CD14-positive monocyte (primary cell): ENCODE results near the gene EID1. TPM values are rescaled to one million over a fixed set of nuclear protein-coding genes. Genes with fewer than 3 reads are reported as not detected.

ENCODE experiments used
- DNase-seq, 3 donors: peaks; one replicate each; pipeline ENCODE4 v3.0.0-alpha.2; 2011 to 2022
- H2AFZ ChIP-seq: 2 replicates; pipeline ENCODE4 v1.6.0; 2012; ENCODE audit warnings: mild to moderate bottlenecking, low read depth, low read length, inconsistent platforms; ENCODE audit not compliant: insufficient read depth, poor library complexity, severe bottlenecking
- H3K27ac ChIP-seq, 2 donors: 1 replicate in 1 of 2; 2 replicates in 1 of 2; pipeline ENCODE4 v1.5.1; 2012 to 2013; ENCODE audit warnings: low read length in 2 of 2, control low read depth in 1 of 2, inconsistent platforms in 1 of 2, low read depth in 1 of 2, mild to moderate bottlenecking in 1 of 2
- H3K27me3 ChIP-seq, 2 donors: one replicate each; pipeline versions ENCODE4 v1.6.0 to v1.6.1; 2011 to 2013; ENCODE audit warnings: low read length in 2 of 2; ENCODE audit not compliant: control insufficient read depth in 2 of 2, insufficient read depth in 2 of 2
- H3K36me3 ChIP-seq, 2 donors: replicated peaks in 1 of 2; 1 replicate in 1 of 2; 2 replicates in 1 of 2; pipeline versions ENCODE4 v1.5.1 to v1.6.1; 2012 to 2013; ENCODE audit warnings: low read length in 2 of 2, control low read depth in 1 of 2, inconsistent platforms in 1 of 2, mild to moderate bottlenecking in 1 of 2; ENCODE audit not compliant: insufficient read depth in 2 of 2, control insufficient read depth in 1 of 2
- H3K4me1 ChIP-seq, 2 donors: 1 replicate in 1 of 2; 2 replicates in 1 of 2; pipeline versions ENCODE4 v1.5.1 to v1.6.1; 2012 to 2013; ENCODE audit warnings: low read length in 2 of 2, control low read depth in 1 of 2, inconsistent platforms in 1 of 2, mild to moderate bottlenecking in 1 of 2, moderate library complexity in 1 of 2; ENCODE audit not compliant: insufficient read depth in 2 of 2, control insufficient read depth in 1 of 2
- H3K4me2 ChIP-seq: replicated peaks from 2 replicates; pipeline ENCODE3; 2012; ENCODE audit warnings: low read length, moderate library complexity, mild to moderate bottlenecking; ENCODE audit not compliant: poor library complexity, severe bottlenecking; ENCODE audit errors: extremely low read depth
- H3K4me3 ChIP-seq, 3 experiments: fragments of 200-600 bp in 1 of 3; sonication (generic) in 1 of 3; replicated peaks in 1 of 3; 1 replicate in 2 of 3; 2 replicates in 1 of 3; pipeline ENCODE4 v1.5.1; 2011 to 2013; ENCODE audit warnings: low read length in 3 of 3, mild to moderate bottlenecking in 3 of 3, control low read depth in 2 of 3, low read depth in 2 of 3, inconsistent platforms in 1 of 3, moderate library complexity in 1 of 3
- H3K79me2 ChIP-seq: 2 replicates; pipeline ENCODE4 v1.6.0; 2012; ENCODE audit warnings: mild to moderate bottlenecking, control low read depth, inconsistent platforms, low read length, moderate library complexity; ENCODE audit not compliant: insufficient read depth
- H3K9ac ChIP-seq: 2 replicates; pipeline ENCODE4 v1.6.0; 2017; ENCODE audit warnings: low read length, mild to moderate bottlenecking; ENCODE audit not compliant: insufficient read depth, poor library complexity, severe bottlenecking
- H3K9me3 ChIP-seq, 2 donors: replicated peaks in 1 of 2; 1 replicate in 1 of 2; 2 replicates in 1 of 2; pipeline versions ENCODE4 v1.5.1 to v1.6.1; 2012 to 2013; ENCODE audit warnings: low read length in 2 of 2, control low read depth in 1 of 2; ENCODE audit not compliant: control insufficient read depth in 1 of 2, insufficient read depth in 1 of 2
- H4K20me1 ChIP-seq: 2 replicates; pipeline ENCODE4 v1.6.0; 2012; ENCODE audit warnings: mild to moderate bottlenecking, low read length, control low read depth, moderate library complexity; ENCODE audit not compliant: insufficient read depth
- H3K27ac Mint-ChIP-seq, 7 donors: one replicate each; pipeline ENCODE4 v1.8.0; 2020; ENCODE audit warnings: mild to moderate bottlenecking in 7 of 7, mixed read lengths in 7 of 7, moderate library complexity in 6 of 7, inconsistent platforms in 2 of 7
- H3K27me3 Mint-ChIP-seq, 3 donors: one replicate each; pipeline ENCODE4 v1.8.0; 2021 to 2022; ENCODE audit warnings: low read depth in 3 of 3, mild to moderate bottlenecking in 3 of 3, mixed read lengths in 3 of 3, moderate library complexity in 3 of 3, inconsistent platforms in 1 of 3
- H3K36me3 Mint-ChIP-seq, 2 donors: one replicate each; pipeline ENCODE4 v1.8.0; 2020; ENCODE audit warnings: mixed read lengths in 2 of 2, inconsistent platforms in 1 of 2, mild to moderate bottlenecking in 1 of 2
- H3K4me1 Mint-ChIP-seq: one replicate; pipeline ENCODE4 v1.8.0; 2020; ENCODE audit warnings: mild to moderate bottlenecking, mixed read lengths
- H3K4me3 Mint-ChIP-seq, 2 donors: one replicate each; pipeline ENCODE4 v1.8.0; 2020; ENCODE audit warnings: mild to moderate bottlenecking in 2 of 2, mixed read lengths in 2 of 2, moderate library complexity in 1 of 2
- H3K9me3 Mint-ChIP-seq, 7 donors: one replicate each; pipeline ENCODE4 v1.8.0; 2020 to 2022; ENCODE audit warnings: mixed read lengths in 7 of 7, mild to moderate bottlenecking in 6 of 7, moderate library complexity in 6 of 7, inconsistent platforms in 2 of 7
- WGBS: methylation state at CpG from one replicate; pipeline ENCODE4 v1.1.5; 2013; ENCODE audit warnings: missing lambda C conversion rate; ENCODE audit not compliant: insufficient coverage; 5-methylcytosine and 5-hydroxymethylcytosine counted together
- intact Hi-C, 2 donors: fragments of 100-400 bp; cut with micrococcal nuclease; formaldehyde crosslinking; loops; one replicate each; pipeline versions ENCODE4 v1.15.0 to v1.15.1; 2023
- polyA plus RNA-seq, 3 donors: library from polyadenylated mRNA; depleted of rRNA in 1 of 3; unstranded in 2 of 3; stranded (reverse) in 1 of 3; fragments of 300-500 nt in 2 of 3; fragments of >200 nt in 1 of 3; fragmentation: Illumina TruSeq in 2 of 3; gene quantifications; 1 replicate in 2 of 3; 2 replicates in 1 of 3; pipeline ENCODE4 v1.2.3, GENCODE V29; 2012 to 2021
- TF ChIP-seq, protein P1 (sequence below): fragments of 200-600 bp; IDR thresholded peaks from one replicate; pipeline ENCODE4 v1.8.0; 2022; ENCODE audit warnings: antibody characterized with exemption, mild to moderate bottlenecking

EID1 gene
- polyA plus RNA-seq, 3 donors, result 41.2 to 182 (median 181) TPM

DNA sequence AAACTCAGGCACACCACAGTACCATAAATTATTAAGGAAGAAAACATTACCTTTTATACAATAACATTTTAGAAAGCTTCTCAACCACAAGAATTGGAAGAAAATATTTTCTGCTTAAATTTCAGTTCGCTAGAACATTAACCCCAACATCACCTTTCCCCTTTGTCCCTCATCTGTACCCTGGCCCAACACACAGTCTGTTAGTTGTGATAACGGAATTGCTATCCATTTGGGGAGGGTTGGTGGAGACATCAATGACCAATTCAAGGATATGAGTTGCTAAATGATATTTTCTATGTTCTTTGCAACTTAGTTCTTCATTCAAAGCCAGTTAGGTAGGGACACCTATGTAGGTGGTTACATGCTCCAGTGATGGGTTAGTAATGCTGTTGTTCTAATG is 5.8 kb downstream of the EID1 start:
- peaks cover 14% of the 10 kb centered on the region for H3K4me1 Mint-ChIP-seq
- Histone ChIP-seq H3K79me2 (peaks cover 7% of the 10 kb centered on the region), H3K27me3 (no peaks in the 10 kb centered on the region), H3K27ac (no peak overlapping the region), H3K4me2 (no peak overlapping the region), H3K9ac (no peak overlapping the region), H3K36me3 (no peaks in the 10 kb centered on the region), H3K4me1 (peaks cover 3 to 6% of the 10 kb centered on the region in 2 donors), H4K20me1 (no peaks in the 10 kb centered on the region), H2AFZ (no peak overlapping the region), H3K4me3 (no peak overlapping the region), H3K9me3 (no peaks in the 10 kb centered on the region)
- H3K27ac Mint-ChIP-seq, result no peak overlapping the region
- no CpG with 5 or more reads among the region's 2 CpGs for WGBS
- no peak for DNase-seq
- intact Hi-C loops, result no loop called here
- H3K27me3 Mint-ChIP-seq, result peaks cover 0 to 3% (median 1%) of the 10 kb centered on the region in 3 donors
- TF ChIP-seq, protein P1, sequence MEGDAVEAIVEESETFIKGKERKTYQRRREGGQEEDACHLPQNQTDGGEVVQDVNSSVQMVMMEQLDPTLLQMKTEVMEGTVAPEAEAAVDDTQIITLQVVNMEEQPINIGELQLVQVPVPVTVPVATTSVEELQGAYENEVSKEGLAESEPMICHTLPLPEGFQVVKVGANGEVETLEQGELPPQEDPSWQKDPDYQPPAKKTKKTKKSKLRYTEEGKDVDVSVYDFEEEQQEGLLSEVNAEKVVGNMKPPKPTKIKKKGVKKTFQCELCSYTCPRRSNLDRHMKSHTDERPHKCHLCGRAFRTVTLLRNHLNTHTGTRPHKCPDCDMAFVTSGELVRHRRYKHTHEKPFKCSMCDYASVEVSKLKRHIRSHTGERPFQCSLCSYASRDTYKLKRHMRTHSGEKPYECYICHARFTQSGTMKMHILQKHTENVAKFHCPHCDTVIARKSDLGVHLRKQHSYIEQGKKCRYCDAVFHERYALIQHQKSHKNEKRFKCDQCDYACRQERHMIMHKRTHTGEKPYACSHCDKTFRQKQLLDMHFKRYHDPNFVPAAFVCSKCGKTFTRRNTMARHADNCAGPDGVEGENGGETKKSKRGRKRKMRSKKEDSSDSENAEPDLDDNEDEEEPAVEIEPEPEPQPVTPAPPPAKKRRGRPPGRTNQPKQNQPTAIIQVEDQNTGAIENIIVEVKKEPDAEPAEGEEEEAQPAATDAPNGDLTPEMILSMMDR, result no peak
- H3K9me3 Mint-ChIP-seq, result peaks cover 0 to 2% (median 0%) of the 10 kb centered on the region in 7 donors
- H3K4me3 Mint-ChIP-seq, result no peak overlapping the region
- H3K36me3 Mint-ChIP-seq, result peaks cover 0 to 2% of the 10 kb centered on the region in 2 donors

DNA sequence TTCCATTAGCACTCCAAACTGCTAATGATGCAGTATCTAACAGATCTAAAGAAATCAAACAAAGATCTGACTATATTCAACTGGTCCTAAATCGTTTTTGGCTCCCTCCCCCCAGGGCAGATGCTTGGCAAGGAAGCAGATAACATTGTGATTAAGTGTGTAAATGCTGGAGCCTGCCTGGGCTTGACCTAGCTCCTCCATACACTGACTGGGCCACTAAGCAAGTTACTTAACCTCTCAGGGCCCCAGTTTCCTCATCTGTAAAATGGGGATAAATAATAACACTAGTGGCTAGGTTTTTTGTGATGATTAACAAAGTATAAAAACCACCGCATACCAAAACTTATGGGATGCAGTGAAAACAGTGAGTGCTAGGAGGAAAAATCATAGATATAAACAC is 9.2 kb downstream of the EID1 start:
- H3K4me3 Mint-ChIP-seq, result no peak overlapping the region
- Histone ChIP-seq H2AFZ (no peak overlapping the region), H3K9ac (no peak overlapping the region), H4K20me1 (no peaks in the 10 kb centered on the region), H3K27ac (no peak overlapping the region), H3K27me3 (no peaks in the 10 kb centered on the region), H3K9me3 (no peaks in the 10 kb centered on the region), H3K4me3 (no peak overlapping the region), H3K79me2 (no peaks in the 10 kb centered on the region), H3K4me1 (no peaks in the 10 kb centered on the region), H3K4me2 (no peak overlapping the region), H3K36me3 (no peaks in the 10 kb centered on the region)
- H3K4me1 Mint-ChIP-seq, result no peaks in the 10 kb centered on the region
- intact Hi-C loops, result no loop called here
- no CpG with 5 or more reads among the region's 2 CpGs for WGBS
- no peak for DNase-seq
- H3K27ac Mint-ChIP-seq, result no peak overlapping the region
- H3K27me3 Mint-ChIP-seq, result peaks cover 0 to 5% (median 3%) of the 10 kb centered on the region in 3 donors
- H3K36me3 Mint-ChIP-seq, result no peaks in the 10 kb centered on the region
- TF ChIP-seq, protein P1, result no peak
- peaks cover 0 to 2% (median 0%) of the 10 kb centered on the region in 7 donors for H3K9me3 Mint-ChIP-seq
